ENCODE measurements around the gene GMPPA.

Gene GMPPA

DNA sequence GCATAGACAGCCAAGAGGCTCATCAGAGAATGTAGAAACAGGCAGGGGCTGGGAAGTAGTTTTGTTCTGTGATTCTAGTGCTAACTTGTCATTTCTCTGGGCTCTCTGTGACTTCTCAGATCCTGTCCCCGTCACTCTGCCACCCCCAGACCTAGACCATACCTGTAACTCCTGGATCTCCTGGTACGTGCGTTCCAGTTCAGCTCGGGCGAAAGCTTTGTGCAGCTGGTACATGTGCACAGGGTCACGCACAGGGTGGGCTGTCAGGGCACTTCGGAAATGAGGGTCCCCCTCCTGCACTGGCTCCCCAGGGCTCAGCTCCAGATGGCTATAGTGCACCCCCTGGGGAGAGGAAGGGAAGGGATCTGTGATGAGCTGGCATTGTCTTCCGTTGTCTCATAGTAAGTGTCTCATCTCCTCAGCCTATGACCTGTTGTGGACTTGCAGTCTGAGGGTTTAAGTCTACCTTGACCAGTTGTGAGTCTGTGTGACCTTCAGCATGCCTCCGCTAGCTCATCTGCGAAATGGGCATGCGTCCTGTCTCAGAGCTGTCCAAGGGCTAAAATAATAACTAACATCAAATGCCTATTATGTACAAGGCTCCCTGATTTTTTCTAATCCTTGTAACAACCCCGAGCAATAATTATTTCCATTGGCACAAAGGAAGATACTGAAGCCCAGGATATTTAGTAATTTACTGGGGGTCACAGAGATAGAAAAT is 42.3 kb downstream of the GMPPA start:
- DNase-seq = no peak

DNA sequence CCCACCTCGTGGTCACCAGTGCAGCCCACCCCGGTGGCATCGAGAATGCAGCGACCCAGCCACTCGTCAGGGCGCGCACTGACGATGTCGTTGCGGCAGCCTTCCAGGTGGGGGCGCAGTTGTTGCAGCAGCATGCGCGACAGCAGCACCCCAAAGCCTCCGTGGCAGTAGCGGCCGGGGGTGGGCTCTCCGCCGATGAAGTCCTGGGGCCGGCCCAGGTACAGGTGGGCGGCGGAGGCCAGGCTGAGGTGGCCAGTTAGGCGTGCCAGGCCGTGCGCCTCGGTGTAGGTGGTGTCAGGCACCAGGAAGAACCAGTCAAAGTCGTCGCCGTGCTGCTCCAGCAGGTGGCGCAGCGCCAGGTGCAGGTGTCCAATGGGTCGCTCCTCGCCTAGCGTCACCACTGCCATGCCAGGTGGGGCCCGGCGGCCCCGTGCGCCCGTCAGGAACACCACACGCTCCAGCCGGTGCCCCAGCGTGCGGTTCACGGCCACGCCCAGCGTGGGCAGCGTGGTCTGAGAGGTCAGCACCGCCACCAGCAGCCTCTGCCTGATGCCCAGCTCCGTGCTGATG is 43.0 kb downstream of the GMPPA start:
- DNase-seq = peak in 1 of 2 donors; percentile 88

DNA sequence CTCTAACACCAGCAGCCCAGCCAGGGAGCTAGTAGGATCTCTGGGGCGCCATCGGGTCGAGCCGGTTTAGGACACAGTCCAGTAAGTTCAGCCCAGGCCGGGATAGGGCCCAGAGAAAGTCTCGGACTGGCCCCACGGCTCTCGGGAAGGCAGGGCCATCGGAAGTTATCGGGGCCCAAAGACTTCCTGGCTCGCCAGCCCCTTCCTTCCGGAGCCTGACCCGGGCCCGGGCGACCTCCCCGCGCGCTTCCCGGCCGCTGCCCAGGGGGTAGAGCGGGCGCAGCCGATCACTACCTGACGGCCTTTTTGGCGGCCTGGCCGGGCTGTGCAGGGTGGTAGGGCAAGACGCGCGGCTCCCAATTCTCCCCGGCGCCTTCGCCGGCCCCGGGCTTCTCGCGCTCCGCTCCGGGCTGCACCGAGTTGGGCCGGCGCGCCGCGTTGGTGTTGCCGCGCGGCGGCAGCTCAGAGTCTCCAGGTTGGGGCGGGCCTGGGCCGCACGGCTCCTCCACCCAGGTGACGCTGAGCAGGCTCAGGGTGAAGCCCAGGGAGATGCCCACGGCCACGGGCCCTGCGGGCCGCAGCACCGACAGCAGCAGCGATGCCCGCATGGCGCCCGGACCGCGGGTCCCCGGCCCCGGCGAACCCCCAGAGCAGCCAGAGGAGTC is 44.4 kb downstream of the GMPPA start:
- peak in 1 of 2 donors; percentile 57 for DNase-seq

DNA sequence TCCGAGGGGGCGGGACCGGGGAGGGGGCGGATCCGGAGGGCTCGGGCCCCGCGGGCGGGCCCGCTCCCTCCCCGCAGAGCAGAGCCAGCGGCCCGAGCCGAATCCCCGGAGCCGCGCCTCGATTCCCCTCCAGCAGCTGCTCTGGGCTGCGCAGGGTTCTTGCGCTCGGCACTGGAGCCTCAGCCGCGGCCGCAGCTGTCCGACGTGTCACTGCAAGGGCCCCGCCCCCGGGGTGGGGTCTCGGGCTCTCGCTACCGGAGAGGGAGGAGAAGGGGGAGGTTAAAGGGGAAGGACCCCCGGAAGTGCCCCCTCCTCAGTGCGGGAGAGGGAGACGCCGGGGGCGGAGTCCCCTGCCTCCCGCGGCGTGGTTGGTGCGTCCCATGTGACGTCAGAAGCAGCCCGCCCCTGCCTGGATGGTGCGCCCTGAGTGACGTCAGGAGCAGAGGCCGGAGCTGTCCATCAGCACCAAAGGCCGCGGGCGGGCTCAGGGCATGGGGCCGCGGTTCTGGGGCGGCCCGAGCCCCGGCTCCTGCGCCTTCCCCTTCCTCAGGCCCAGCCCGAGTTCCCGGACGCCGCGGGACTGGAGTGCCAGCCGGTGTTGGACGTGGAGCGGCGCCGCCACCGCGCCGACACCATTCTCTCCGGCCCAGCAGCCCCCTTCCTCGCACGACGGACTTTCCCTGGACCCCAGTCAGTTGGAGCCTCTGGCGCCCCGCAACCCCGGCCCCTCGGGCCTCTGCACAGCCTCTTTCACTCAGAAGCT is 45.1 kb downstream of the GMPPA start, which contains the start of the genes CHPF and TMEM198:
CHPF (minus strand) TSS at position 214 of the 763 bp plus-strand sequence. CDS start 271 bp downstream, outside the sequence.
TMEM198 (plus strand) TSS at position 433 of the 763 bp plus-strand sequence. CDS start 700 bp downstream, outside the sequence.
- DNase-seq = peak; percentile 27 to 82

DNA sequence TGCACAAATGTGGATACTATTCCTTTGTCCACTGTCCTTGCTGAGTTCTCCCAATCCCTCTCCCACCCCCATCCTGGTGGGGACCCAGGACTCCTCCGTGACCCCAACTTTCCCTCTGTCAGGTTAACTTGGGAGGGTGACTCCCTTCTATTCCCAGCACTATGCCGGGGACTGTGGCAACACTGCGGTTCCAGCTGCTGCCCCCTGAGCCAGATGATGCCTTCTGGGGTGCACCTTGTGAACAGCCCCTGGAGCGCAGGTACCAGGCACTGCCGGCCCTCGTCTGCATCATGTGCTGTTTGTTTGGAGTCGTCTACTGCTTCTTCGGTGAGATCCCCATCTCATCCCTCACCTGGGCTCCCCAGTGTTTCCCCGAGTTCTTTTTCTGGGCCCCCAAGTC is 45.9 kb downstream of the GMPPA start:
- DNase-seq = no peak

DNA sequence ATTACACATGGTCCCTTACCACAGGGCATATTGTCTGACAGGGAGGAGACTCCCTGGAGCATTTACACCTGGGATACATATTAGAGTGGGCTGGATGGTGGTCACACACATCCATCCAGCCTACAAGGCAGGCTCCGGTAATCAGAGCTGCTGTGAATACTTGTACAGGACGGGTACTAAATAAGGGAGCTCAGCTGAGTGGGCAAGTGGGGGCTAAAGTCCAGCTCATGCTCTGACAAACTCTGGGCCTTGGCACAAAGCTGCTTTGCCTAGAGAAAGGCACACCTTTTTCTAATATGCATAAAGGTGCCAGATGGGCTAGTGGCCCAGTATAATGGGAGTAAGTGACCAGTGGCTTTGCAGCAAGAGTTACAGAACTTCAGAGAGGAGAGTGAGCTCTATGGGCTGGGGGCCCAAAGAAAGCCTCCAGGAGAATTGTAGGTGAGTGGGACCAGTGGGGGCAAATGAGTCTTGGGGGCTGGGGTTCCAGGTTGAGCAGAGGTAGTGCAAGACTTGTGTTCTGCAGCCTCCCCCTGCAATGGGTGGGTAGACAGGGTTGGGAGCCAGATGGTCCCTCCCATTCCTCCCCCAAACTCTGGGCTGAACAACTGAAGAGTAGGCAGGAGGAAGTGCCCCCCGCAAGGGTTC is 46.7 kb downstream of the GMPPA start:
- no peak for DNase-seq

DNA sequence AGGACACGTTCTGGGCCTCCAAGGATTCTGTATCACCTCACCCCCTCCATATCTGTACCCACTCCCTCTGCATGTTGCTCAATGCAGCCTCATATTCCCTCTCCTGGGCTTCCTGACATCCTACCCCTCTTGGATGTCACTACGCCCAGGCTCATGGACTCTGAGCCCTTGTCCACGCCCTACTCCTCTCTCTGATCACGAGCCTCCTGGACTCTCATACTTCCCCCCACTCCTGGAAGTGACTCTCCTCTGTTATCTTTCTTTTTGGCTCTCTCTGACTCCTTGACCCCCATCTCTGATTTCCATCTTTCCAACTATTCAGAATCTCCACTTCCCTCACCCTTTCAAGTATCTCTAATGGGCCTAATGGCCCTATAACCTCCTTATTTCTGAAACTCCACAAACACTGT is 47.3 kb downstream of the GMPPA start:
- DNase-seq = no peak

DNA sequence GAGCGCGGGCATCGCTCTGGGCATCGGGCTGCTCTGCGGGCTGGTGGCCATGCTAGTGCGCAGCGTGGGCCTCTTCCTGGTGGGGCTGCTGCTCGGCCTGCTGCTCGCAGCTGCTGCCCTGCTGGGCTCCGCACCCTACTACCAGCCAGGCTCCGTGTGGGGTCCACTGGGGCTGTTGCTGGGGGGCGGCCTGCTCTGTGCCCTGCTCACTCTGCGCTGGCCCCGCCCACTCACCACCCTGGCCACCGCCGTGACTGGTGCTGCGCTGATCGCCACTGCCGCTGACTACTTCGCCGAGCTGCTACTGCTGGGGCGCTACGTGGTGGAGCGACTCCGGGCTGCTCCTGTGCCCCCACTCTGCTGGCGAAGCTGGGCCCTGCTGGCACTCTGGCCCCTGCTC is 48.9 kb downstream of the GMPPA start:
- DNase-seq = no peak

DNA sequence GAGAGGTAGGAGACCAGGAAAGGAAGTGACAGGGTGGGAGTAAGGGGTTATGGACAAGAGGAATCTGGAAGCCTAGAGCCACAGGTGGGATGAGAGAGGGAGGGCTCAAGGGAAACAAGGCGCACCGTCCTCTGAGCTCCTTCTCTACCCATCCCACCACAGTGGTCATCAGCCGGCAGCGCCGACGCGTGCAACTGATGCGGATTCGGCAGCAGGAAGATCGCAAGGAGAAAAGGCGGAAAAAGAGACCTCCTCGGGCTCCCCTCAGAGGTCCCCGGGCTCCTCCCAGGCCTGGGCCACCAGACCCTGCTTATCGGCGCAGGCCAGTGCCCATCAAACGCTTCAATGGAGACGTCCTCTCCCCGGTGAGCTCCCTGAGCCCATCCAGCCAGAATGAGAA is 50.3 kb downstream of the GMPPA start:
- DNase-seq = no peak

DNA sequence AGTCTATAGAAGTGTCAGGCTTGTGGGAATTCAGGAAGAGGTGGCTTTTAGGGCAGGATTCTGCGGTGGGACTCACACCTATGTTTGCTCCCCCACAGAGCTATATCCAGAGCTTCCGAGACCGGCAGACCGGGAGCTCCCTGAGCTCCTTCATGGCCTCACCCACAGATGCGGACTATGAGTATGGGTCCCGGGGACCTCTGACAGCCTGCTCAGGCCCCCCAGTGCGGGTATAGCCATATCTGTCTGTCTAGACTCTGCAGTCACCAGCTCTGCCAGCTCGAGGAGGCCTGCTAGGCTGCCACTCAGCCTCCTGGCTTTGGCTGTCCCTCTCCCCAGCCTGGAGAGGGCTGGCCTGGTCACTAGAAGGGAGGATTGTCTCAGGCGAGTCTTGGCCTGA is 50.9 kb downstream of the GMPPA start:
- no peak for DNase-seq

DNA sequence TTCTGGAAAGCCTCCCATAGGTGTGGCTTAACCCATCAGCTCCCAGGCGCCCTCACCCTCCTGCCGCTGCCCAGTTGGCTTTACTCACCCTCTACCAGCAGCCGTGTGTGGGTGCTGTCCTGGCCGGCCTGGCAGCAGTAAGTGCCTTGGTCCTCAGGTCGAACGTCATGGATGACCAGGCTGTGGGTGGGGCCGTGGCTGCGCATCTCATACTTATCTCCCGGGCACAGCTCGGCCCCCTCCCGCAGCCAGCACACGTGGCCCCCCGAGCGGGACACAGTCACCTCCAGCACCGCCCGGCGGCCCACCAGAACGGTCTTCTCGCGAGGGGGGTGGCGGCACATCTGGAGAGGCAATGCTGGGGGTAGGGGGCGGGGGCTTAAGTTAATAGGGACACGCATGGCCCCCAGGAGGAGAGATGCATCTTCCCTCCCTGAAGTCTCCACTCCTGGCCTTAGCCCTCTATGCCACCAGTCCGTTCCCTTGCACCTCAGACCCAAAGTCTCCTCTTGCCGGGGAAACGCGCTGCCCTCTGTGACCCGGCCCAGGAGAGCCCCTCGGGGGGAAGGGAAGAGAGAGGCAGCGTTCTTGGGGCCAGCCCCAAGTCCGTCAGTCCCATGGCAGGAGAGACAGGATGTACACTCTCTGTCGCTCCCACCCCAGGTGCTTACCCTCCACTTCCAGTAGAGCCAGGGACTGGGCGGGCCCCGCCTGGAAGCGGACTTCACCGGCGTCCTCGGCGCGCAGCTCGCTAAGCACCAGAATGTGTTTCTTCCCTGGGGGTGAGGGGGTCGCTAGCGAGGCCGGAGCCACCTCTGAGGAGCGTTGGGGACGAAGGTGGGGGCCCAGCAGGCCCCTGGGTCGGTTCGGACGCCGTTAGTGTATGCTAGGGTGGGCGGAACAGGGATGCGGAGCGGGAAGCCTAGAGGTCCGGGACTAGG is 53.0 kb downstream of the GMPPA start:
- DNase-seq = no peak

DNA sequence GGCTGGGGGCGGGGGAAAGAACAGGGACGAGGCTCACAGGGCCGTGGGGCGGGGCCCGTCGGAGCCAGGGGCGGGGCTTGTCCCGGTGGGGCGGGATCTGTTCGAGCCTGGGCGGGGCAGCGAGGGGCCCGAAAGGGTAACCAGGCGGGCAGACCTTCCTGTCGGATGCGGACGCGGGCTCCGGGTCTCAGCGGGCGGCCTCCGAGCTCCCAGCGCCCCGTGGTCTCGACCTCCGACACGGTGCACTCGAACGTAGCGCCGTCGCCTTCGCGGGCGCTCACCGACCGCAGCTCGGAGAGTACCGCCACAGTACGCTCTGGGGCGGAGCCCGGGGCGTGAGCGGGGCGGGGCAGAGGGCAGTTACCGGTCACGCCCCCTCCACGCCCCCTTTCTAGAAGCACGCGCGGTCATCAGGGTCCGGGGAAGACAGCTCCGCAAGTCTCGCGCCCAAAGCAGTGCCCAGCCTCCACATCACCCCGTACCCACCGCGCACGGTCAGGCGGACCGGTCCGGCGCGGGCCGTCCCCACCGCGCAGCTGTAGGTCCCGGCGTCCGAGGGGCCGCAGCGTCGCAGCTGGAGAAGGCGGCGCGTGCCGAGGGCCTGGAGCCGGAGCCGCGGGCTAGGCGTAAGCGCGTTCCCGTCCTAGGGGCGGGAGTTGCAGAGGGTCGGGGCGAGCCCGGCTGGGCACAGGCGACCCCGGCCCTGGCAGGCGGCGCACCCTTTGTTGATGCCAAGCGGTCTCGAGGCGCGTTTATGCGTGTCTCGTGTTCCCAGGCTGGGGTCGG is 53.9 kb downstream of the GMPPA start:
- DNase-seq = peak in 1 of 2 donors; percentile 87

DNA sequence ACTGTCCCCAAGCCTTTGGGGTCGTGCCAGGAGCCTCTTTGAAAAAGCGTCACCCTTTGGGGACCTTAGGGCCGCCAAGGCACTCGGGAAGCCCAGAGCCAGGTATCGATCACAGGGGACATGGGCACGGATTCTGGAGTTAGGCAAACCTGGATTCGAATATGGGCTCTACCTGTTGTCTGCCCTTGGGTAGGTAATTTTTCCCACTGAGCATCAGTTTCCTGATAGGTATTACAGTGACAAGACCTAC is 54.4 kb downstream of the GMPPA start:
- no peak for DNase-seq

DNA sequence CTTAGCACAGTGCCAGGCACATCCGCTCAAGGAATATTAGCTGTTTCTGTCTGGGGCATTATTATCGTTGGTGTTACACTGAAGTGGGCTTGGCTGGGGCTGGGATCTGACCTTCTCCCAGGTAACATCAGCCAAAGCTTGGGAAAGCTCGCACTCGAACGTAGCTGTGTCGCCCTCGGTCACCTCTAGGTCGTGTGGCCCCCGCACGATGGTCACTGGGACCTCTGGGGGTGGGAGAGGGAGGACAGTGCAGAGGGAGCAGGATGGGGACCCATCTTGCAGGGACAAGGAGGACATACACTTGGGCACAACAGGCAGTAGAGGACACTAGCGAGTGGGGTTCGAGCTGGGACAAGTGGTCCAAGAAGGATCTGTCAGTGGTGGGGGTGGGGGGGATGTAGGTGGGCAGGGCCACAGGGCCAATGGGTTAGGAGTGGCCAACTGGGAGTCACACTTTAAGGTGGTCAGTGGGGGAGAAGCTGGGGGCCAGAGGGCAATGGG is 54.8 kb downstream of the GMPPA start:
- no peak for DNase-seq

DNA sequence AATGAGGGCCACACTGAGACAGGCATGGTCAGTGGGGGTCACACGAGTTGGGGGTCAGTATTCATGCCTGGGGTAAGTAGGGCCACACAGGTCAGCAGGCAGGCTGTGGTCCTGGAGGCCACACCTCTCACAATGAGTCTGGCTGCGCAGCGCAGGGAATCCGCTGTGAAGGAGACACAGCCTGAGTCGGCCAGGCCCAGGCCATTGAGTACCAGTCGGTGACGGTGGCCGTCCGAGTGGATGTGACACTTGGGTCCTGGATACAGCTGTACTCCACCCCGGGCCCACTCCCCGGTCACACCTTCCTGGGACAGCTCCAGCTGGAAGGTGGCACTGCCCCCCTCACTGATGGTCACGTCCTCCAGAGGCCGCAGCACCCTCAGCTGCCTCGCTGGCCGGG is 55.7 kb downstream of the GMPPA start:
- no peak for DNase-seq

DNA sequence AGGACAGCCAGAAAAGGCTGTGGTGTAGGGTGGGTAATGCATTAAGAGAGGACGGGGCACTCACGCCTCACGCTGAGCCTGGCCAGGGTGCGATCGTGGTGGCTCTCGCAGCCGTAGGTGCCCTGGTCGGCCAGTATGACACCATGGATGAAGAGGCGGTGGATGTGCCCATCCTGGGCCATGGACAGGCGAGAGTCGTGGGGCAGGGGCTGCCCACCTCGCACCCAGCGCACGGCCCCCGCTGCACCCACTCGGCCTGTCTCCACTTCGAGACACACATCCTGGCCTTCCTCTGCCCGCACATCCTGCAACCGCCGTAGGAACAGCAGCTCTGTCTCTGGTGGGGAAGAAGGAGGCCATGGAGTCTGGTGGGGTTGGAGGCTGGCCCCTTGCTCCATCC is 57.3 kb downstream of the GMPPA start:
- DNase-seq = no peak

DNA sequence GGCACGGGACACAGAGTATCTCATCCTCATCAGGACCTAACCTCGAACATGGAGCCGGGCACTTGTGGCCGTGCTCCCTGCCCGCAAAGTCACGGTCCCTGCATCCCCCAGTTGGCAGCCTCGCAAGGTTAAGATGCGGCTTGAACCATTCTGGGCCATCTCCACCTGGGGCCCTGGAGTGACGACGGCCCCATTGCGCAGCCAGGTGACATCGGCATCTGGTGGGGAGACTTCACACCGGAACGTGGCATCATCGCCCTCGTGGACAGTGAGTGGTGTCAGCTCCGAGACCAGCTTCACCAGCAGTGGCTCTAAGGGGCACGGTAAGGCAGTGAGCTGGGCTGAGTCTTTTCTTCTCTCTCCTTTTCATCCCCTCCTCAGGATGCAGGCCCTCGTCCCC is 57.7 kb downstream of the GMPPA start:
- DNase-seq = no peak
